OCI-LY1 (cell line): ENCODE results near the gene COL1A2.

Source experiments
- H2AFZ ChIP-seq: fragments of 200-600 bp; sonication (generic), shearing (Covaris generic); 2 replicates; pipeline ENCODE4 v1.6.0; 2014; ENCODE audit warnings: antibody characterized with exemption, mild to moderate bottlenecking, low read length
- H3F3A ChIP-seq: fragments of 200-600 bp; sonication (generic), shearing (Covaris generic); 2 replicates; pipeline ENCODE4 v1.6.0; 2014; ENCODE audit warnings: mild to moderate bottlenecking, antibody characterized with exemption, low read length, moderate library complexity; ENCODE audit not compliant: insufficient read depth
- H3K27ac ChIP-seq: fragments of 200-600 bp; sonication (generic); 2 replicates; pipeline ENCODE4 v1.5.1; 2014; ENCODE audit warnings: low read length, mixed run types, mild to moderate bottlenecking, low read depth; ENCODE audit not compliant: poor library complexity, severe bottlenecking
- H3K27me3 ChIP-seq: fragments of 200-600 bp; sonication (generic); 2 replicates; pipeline ENCODE4 v1.6.0; 2014; ENCODE audit warnings: antibody characterized with exemption, mild to moderate bottlenecking, low read length, moderate library complexity; ENCODE audit not compliant: insufficient read depth
- H3K36me3 ChIP-seq: fragments of 200-600 bp; sonication (generic); 2 replicates; pipeline ENCODE4 v1.6.1; 2014; ENCODE audit warnings: mild to moderate bottlenecking, antibody characterized with exemption, low read length, moderate library complexity, mixed read lengths; ENCODE audit not compliant: insufficient read depth
- H3K4me1 ChIP-seq: fragments of 200-600 bp; sonication (generic); 2 replicates; pipeline ENCODE4 v1.5.1; 2014; ENCODE audit warnings: mild to moderate bottlenecking, low read length, moderate library complexity; ENCODE audit not compliant: insufficient read depth, severe bottlenecking
- H3K4me2 ChIP-seq: fragments of 200-600 bp; sonication (generic), shearing (Covaris generic); 2 replicates; pipeline ENCODE4 v1.6.1; 2014; ENCODE audit warnings: low read length
- H3K4me3 ChIP-seq: fragments of 200-600 bp; sonication (generic); 2 replicates; pipeline ENCODE4 v1.5.1; 2014; ENCODE audit warnings: low read length, low read depth, mild to moderate bottlenecking, mixed read lengths; ENCODE audit not compliant: poor library complexity, severe bottlenecking
- H3K79me2 ChIP-seq: fragments of 200-600 bp; shearing (Covaris generic); 2 replicates; pipeline ENCODE4 v1.6.1; 2016; ENCODE audit warnings: mixed run types, low read length, mixed read lengths; ENCODE audit not compliant: insufficient read depth
- H3K9ac ChIP-seq: fragments of 200-600 bp; sonication (generic), shearing (Covaris generic); 2 replicates; pipeline ENCODE4 v1.6.1; 2014; ENCODE audit warnings: mild to moderate bottlenecking, low read length, mixed read lengths
- H3K9me2 ChIP-seq: fragments of 200-600 bp; sonication (generic), shearing (Covaris generic); 2 replicates; pipeline ENCODE4 v1.6.1; 2014; ENCODE audit warnings: low read depth, mild to moderate bottlenecking, low read length, mixed read lengths
- H3K9me3 ChIP-seq: fragments of 200-600 bp; shearing (Covaris generic); 2 replicates; pipeline ENCODE4 v1.6.1; 2014; ENCODE audit warnings: low read length, mixed read lengths
- H4K20me1 ChIP-seq: fragments of 200-600 bp; sonication (generic), shearing (Covaris generic); 2 replicates; pipeline ENCODE4 v1.6.0; 2016; ENCODE audit warnings: mild to moderate bottlenecking, low read length; ENCODE audit not compliant: insufficient read depth
- EZH2 ChIP-seq: fragments of 200-600 bp; sonication (generic), shearing (Covaris generic); IDR thresholded peaks from 2 replicates; pipeline ENCODE4 v1.8.0; 2017; ENCODE audit warnings: borderline replicate concordance, mixed run types, mild to moderate bottlenecking, antibody characterized with exemption, low read length, moderate library complexity, mixed read lengths
- TF ChIP-seq, protein P1 (sequence below): fragments of 200-600 bp; sonication (generic), shearing (Covaris generic); IDR thresholded peaks from 2 replicates; pipeline ENCODE4 v1.5.1; 2017; ENCODE audit warnings: mild to moderate bottlenecking, antibody characterized with exemption, low read length, moderate library complexity, mixed read lengths

Gene COL1A2

DNA sequence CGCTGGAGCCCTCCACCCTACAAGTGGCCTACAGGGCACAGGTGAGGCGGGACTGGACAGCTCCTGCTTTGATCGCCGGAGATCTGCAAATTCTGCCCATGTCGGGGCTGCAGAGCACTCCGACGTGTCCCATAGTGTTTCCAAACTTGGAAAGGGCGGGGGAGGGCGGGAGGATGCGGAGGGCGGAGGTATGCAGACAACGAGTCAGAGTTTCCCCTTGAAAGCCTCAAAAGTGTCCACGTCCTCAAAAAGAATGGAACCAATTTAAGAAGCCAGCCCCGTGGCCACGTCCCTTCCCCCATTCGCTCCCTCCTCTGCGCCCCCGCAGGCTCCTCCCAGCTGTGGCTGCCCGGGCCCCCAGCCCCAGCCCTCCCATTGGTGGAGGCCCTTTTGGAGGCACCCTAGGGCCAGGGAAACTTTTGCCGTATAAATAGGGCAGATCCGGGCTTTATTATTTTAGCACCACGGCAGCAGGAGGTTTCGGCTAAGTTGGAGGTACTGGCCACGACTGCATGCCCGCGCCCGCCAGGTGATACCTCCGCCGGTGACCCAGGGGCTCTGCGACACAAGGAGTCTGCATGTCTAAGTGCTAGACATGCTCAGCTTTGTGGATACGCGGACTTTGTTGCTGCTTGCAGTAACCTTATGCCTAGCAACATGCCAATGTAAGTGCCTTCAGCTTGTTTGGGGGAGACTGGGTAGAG, at the start of gene COL1A2:
COL1A2 (plus strand) TSS at position 459 of the 704 bp plus-strand sequence; CDS start at position 596, 137 bp downstream.
- Histone ChIP-seq H2AFZ (no peak within 1 kb of the TSS), H3K27me3 (no peaks in the 10 kb centered on the region), H4K20me1 (no peaks in the 10 kb centered on the region), H3K9me3 (no peaks in the 10 kb centered on the region), H3K4me3 (no peak within 1 kb of the TSS), H3K9me2 (no peaks in the 10 kb centered on the region), H3K4me2 (no peak within 1 kb of the TSS), H3K4me1 (no peaks in the 10 kb centered on the region), H3F3A (no peaks in the 10 kb centered on the region), H3K9ac (no peak within 1 kb of the TSS), H3K79me2 (no peaks in the 10 kb centered on the region), H3K27ac (no peak within 1 kb of the TSS), H3K36me3 (no peaks in the 10 kb centered on the region)
- TF ChIP-seq, protein P1, sequence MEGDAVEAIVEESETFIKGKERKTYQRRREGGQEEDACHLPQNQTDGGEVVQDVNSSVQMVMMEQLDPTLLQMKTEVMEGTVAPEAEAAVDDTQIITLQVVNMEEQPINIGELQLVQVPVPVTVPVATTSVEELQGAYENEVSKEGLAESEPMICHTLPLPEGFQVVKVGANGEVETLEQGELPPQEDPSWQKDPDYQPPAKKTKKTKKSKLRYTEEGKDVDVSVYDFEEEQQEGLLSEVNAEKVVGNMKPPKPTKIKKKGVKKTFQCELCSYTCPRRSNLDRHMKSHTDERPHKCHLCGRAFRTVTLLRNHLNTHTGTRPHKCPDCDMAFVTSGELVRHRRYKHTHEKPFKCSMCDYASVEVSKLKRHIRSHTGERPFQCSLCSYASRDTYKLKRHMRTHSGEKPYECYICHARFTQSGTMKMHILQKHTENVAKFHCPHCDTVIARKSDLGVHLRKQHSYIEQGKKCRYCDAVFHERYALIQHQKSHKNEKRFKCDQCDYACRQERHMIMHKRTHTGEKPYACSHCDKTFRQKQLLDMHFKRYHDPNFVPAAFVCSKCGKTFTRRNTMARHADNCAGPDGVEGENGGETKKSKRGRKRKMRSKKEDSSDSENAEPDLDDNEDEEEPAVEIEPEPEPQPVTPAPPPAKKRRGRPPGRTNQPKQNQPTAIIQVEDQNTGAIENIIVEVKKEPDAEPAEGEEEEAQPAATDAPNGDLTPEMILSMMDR, result no peak
- no peak for TF ChIP-seq EZH2

DNA sequence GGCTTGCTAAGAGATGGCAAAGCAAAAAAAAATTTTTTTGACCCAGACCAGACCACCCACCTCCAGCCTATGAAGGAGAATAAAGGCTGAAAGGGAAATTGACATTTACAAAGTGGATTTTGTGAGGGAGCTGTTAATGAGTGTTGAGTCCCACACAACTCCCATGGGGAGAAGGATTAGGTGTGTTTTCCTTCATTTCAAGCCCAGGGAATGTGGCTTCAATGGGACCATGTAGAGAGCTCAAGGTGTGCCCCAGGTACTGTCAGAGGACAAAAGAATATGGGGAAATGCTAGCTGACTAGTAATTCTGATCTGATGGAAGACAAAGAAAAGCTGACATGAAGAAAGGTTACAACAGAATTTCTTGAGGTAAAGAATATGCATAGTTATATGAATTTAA, 48.8 kb upstream of the COL1A2 start:
- H3K9ac ChIP-seq, result no peak overlapping the region
- no peak overlapping the region for H2AFZ ChIP-seq
- H4K20me1 ChIP-seq, result no peaks in the 10 kb centered on the region
- TF ChIP-seq, protein P1, result no peak
- TF ChIP-seq EZH2, result no peak
- no peaks in the 10 kb centered on the region for H3K9me2 ChIP-seq
- no peaks in the 10 kb centered on the region for H3K4me1 ChIP-seq
- no peaks in the 10 kb centered on the region for H3K36me3 ChIP-seq
- no peaks in the 10 kb centered on the region for H3F3A ChIP-seq
- no peak overlapping the region for H3K4me2 ChIP-seq
- no peaks in the 10 kb centered on the region for H3K79me2 ChIP-seq
- no peak overlapping the region for H3K4me3 ChIP-seq
- no peak overlapping the region for H3K27ac ChIP-seq
- no peaks in the 10 kb centered on the region for H3K9me3 ChIP-seq
- H3K27me3 ChIP-seq, result no peaks in the 10 kb centered on the region

DNA sequence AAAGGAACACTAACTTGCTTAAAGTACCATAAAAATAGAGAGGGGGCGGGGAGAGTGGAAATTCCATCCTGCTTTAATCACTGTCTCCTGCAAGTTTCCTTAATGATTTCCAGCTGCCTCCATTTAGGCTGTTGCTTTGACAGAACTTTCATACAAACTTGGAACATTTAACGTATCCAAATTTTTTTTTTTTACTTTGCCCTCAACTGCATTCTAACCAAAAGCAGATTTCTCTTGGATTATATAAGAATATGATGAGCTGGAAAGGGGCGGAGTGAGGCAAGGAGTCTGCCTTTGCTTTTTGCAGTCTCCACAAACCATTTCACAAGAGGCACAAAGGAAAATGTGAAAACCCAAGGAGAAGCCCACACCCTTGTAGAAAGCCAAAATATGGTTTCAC, 46.6 kb upstream of the COL1A2 start:
- TF ChIP-seq, protein P1, result no peak
- TF ChIP-seq EZH2, result no peak
- Histone ChIP-seq H3K9me3 (no peaks in the 10 kb centered on the region), H3K27ac (no peak overlapping the region), H3K4me3 (no peak overlapping the region), H3K27me3 (no peaks in the 10 kb centered on the region), H3K4me1 (no peaks in the 10 kb centered on the region), H3K36me3 (no peaks in the 10 kb centered on the region), H2AFZ (no peak overlapping the region), H3F3A (no peaks in the 10 kb centered on the region), H3K9me2 (no peaks in the 10 kb centered on the region), H3K4me2 (no peak overlapping the region), H4K20me1 (no peaks in the 10 kb centered on the region), H3K9ac (no peak overlapping the region), H3K79me2 (no peaks in the 10 kb centered on the region)
